NCI-H1092 treated with DMSO at 0.1 percent for 48 hours (cell line): ENCODE measurements around the gene CACNA1C.

ENCODE experiments used
- DNase-seq: peaks from one replicate; lab custom pipeline; 2025; lab: John Stamatoyannopoulos, UW

CACNA1C gene

DNA sequence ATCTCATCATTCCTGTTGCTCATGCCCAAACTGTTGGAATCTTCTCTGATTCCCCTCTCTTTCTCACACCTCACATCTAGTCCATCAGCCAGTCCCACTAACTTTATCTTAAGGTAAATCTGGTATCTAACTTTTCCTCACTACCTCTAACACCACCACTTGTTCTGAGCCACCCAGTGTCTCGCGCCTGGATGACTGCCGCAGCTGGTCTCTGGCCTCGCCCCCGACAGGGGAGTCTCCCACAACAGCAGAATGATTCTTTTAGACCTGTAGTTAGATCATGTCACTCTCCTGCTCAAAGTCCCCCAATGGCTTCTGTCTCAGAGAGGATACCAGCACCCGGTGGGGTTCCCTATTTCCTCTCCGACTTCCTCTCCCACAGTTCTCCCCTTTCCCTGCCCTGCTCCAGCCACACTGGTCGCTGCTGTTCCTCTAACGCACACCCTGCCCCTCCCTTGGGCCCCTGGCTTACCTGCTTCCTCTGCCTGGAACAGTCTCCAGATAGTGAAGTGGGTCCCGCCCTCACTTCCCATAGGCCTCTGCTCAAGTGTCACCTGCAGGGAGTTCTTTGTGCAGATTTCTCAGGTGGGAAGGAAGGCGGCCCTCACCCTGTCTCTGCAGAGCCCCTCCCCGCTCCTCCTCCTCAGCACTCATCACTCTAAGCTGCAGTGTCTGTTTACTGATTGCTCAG is 403.5 kb downstream of the CACNA1C start:
- no peak for DNase-seq

DNA sequence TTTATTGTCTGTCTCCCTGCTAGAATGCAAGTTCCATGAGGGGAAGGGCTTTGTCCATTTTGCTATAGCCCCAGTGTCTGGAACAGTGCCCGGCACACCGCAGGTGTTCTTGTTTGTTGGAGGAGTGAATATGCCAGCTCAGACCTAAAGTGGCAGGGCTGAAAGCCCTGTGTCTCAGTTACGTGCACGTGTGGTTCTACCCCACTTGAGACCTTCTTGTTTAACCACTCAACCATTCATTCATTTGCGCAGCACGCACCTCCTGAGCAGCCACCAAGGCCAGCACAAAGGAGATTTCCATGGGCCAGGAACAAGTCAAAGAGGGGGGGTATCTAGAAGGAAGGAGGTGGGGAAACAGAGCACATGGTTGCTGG is 404.0 kb downstream of the CACNA1C start:
- DNase-seq: peak; percentile 91

DNA sequence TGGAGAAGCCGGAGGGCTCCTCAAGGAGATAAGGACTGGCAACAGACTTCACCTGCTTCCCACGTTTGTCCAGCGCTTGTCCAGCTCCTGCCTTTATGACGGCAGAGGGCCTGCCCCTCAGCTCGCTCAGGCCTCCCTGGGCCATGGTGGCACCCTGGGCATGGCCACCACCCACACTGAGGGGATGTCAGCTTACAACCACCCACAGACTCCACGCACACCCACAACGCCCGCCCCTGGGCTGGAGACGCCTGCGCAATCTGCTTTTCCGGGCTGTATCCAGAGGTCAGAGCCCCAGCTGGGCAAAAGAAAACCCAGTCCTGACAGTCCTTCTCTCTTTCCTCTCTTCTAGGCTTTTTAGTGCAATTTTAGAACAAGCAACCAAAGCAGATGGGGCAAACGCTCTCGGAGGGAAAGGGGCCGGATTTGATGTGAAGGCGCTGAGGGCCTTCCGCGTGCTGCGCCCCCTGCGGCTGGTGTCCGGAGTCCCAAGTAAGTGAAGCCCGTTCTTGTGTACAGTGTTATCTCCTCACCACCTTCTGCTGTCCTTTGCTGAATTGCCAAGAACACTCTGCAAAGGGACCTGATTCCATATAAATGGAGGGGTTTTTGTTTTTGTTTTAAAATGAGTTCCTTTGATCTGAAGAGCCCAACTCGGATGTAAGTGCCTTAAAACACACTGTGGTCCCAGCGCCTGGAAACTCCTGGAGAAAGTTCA is 404.6 kb downstream of the CACNA1C start:
- no peak for DNase-seq

- no peak for DNase-seq
These were observed 405.2 kb downstream of the CACNA1C start for GRCh38 chr12:2457933-2458414.

GRCh38 chr12:2460051-2460670 is 407.4 kb downstream of the CACNA1C start:
- DNase-seq: no peak

DNA sequence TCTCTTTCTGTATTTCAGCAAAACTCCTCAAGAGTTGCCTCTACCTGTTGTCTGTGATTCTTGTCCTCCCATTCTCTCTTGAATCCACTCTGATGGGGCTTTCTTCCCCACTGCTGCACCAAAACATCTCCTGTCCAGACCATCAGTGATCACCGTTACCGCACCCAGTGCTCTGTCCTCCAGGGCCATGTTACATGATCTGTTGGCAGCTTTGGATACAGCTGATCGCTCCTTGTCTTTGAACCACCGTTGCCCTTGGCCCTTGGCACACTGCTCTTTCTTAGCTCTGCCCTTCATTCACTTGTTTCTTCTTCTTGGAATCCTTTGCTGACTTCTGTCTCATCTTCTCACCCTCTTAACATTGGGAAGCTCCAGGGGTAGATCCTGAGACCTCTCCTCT is 408.3 kb downstream of the CACNA1C start:
- DNase-seq: no peak

- DNase-seq: no peak
These were observed 408.9 kb downstream of the CACNA1C start for GRCh38 chr12:2461645-2462044.

DNA sequence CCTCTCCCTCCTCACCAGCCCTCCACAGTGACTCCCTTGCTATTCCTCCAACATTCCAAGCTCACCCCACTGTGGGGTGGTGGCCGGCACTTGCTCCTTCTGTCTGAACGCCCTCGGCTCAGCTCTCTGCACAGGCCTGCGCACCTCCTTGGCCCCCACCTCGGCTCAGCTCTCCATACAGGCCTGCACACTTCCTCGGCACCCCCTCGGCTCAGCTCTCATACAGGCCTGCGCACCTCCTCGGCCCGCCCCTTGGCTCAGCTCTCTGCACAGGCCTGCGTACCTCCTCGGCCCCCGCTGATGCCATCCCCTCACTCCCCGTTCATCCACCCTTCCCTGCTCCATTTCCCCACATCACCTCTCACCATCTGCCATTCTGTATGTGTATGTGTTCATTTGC is 409.3 kb downstream of the CACNA1C start:
- DNase-seq: no peak

GRCh38 chr12:2463719-2464118 is 410.9 kb downstream of the CACNA1C start:
- no peak for DNase-seq

DNA sequence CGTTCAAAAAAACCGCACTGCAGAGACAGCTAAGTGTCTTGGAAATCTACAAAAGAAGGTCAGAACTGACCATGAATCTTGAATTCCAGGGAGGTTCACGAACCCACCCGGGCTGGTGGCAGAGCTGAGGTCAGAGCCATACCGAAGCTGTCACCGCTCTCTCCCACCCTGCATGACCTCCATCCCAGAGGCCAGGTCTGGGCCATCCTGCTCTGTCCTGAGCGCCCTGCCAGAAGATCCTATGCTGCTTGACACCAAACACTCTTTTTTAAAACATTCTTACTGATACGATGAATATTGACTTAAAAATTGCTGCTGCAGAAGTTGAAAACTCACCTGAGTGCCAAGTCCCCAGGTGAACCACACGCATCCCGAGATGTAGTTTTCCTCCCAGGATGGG is 412.9 kb downstream of the CACNA1C start:
- DNase-seq: no peak

DNA sequence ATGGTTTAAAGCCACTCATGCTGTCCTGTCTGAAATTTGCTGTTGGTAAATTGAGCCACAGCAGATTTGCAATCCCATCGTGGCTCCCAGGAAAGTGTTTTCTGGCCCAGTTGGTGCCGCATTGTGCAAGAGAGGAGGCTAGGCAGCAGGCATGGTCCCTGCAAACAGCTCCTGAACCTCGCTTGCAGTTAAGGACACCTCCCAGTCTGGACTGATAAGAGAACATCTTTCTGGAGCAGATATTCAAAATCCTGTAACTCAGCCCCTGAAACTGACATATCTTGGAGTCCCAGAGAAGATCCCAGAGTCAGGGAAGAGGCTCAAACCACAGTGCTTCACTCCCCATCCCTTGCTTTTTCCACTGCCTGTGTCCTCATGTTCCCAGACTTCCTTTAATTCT is 413.4 kb downstream of the CACNA1C start:
- no peak for DNase-seq

- no peak for DNase-seq
These were observed 414.8 kb downstream of the CACNA1C start for GRCh38 chr12:2467447-2468195.

DNA sequence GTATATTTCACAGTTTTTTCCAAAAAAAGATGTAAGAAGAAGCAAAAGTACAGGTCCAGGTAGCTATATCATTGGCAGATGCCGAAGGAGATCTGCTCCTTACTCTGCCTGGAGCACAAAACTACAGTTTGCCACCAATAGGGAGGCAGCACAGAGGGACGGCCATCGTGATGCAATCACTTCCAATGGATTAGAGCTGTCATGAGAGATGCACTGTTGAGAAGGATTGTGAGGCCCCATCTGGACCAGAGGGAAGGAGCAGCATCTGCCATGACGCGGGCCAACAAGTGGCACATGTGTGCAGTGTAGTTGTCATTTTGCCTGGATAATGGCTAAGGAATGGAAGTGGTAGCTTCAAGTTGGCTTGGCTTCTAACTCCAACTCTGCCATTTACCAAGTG is 423.2 kb downstream of the CACNA1C start:
- DNase-seq: no peak

DNA sequence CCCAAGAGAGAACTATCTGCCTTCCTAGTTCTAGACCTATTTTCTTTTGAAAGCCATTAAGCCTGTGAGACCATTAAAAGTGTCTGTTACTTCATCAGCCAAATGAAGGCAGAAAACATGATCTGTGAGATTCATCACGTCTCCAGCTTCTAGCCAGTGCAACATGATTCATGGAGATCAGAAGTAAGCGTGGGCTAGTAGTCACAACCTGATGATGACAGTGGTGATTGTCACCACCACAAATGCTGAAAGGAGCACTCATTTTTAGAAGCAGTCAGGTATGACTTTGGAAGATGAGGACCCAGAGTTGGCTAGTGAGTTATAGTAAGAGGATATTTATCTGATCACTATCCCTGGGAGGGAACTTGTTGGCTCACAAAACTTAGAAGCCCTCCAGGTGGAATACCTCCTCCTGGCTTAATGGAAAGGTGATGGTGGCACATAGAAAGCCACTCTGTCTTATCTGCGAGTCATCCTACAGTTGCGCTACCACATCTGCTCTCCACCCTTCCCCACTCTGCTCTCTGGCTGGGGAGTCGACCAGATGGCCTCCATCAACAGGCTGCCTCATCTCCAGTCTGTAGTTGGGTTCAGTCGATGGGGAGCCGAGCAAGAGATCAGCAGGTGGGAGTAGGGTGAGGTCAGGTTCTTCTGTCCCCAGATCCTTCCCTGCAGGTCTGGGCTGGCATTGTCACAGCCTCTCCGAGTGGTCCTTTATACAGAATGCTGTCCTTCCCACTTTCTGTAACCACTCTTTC is 424.4 kb downstream of the CACNA1C start:
- DNase-seq: no peak

DNA sequence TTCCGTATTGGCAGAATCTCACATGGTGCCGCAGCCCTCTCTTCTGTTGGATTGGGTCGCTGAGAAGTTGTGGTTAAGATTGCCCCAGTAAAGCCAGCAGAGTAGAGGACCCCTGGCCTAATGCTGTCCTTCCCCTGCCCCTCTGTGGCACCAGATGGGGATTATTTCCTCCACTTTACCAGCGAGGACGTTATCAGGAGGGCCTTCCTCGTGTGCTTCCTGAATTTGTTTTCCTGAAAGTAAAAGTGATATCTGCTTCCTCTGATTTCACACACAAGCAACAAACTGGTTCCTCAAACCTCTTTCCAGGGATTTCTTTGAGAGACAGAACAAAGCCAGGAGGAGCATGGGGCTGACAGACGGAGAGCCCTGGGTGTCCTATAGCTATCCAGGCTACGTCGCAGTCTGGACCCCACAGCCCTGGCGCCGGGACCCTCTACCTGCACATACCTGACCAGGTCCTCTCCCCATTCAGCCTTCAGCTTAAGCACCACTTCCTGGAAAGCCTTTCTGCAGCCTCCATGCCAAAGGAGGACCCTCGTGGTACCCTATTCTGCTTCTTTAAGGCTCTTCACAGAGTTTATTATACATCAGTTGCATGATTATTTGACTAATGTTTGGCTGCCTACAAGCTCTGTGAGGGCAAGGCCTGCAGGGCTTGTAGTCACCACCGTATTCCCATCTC is 427.2 kb downstream of the CACNA1C start:
- DNase-seq: no peak

DNA sequence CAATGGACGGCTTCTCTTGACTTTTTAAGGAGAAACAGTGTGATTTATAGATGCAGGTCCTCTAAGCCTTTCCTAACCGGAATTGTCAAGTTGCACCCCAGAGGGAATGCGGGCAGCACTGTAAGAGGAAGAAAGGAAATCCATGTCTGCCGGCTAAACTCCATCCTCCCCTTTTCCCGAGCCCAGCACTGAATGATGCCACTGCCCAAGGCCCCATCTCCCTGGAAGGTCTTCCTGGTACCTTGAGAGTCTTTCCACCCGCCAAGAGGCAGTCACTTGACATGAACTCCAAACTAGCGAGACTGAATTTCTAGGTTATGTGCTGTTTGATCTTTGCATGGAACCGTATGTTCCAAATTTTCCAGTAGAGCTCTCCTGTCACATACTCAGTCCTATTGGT is 428.6 kb downstream of the CACNA1C start:
- DNase-seq: no peak

GRCh38 chr12:2481951-2482350 is 429.2 kb downstream of the CACNA1C start:
- no peak for DNase-seq

- no peak for DNase-seq
These were observed 430.3 kb downstream of the CACNA1C start for GRCh38 chr12:2482938-2483660.

GRCh38 chr12:2483713-2484112 is 430.9 kb downstream of the CACNA1C start:
- no peak for DNase-seq

DNA sequence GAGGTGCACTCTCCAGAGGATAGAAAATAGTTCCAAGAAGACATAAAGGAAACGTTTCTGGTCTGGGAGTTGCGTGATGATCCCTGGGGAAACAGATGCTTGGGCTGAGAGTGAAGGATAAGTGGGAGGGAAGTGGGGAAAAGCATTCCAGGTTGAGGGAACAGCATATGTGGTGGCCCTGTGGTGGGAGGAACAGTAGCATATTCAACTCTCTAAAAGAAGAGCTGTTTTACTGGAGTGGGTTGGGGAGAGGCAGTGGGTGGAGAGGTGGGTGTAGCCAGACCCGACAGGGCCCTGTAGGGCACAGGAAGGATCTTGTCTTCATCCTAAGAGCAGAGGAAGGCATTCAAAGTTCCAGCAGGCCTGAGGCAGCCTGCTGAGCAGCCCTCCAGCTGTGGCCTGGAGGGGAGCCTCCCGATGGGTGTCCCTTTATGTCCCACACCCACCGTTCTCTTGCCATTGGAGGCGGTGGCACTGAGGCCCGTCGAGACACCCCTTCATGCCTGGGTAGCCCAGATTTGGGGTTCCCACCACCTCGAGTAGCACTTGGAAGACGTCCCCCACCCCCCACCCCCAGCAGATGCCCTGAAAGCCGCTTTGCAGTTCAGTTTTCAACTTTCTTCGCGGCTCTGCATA is 431.5 kb downstream of the CACNA1C start:
- DNase-seq: no peak
